HG03521 (cell line): ENCODE data around the gene MACROD2.
A peak's percentile ranks its signal among the peaks of the same experiment; 100 is the strongest.

Experiments
- ATAC-seq: cut with Tn5 transposase; IDR thresholded peaks from one replicate; pipeline ENCODE4 v1.9.1; 2021; ENCODE audit warnings: mild to moderate bottlenecking, moderate library complexity; ENCODE audit not compliant: unreplicated experiment

The MACROD2 gene

GRCh38 chr20:14331646-14332045 lies 336.3 kb downstream of the MACROD2 start:
- no peak for ATAC-seq

DNA sequence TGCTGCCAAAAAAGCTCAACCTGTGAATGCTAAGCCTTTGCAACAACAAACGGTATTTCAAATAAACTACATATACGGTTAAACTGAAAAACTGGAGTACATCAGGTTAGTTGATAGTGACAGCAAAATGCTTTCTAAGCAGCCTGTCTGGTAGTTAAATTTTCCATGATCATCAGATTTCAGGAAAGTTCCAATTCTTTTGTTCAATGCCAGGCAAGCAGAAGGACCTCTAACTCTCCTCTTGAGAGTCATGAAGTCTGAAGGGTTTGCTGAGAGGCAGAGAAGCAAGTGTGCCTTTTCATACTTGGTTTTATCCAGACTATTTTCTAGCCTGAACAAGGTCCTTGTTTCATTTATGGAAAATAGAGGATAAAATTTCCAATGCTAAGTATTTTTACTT lies 337.6 kb downstream of the MACROD2 start:
- ATAC-seq = no peak

DNA sequence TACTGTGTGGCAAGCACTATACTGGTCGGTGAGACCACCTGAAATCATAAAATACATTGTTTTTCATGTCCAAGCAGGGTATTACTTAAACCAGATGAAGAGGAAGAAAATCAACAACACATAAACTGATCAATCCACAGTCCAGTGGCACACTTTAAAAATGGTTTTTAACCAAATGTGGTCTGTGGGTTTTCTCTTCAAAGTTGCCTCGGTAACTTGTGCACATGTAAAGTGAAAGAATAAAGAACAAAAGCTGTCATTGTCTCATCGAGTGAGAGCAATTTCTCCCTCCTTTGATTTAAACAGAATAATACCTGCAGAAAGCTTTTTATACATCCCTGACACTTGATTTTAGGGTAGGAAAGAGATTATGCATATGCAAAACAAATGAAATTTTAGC lies 338.4 kb downstream of the MACROD2 start:
- ATAC-seq = no peak

DNA sequence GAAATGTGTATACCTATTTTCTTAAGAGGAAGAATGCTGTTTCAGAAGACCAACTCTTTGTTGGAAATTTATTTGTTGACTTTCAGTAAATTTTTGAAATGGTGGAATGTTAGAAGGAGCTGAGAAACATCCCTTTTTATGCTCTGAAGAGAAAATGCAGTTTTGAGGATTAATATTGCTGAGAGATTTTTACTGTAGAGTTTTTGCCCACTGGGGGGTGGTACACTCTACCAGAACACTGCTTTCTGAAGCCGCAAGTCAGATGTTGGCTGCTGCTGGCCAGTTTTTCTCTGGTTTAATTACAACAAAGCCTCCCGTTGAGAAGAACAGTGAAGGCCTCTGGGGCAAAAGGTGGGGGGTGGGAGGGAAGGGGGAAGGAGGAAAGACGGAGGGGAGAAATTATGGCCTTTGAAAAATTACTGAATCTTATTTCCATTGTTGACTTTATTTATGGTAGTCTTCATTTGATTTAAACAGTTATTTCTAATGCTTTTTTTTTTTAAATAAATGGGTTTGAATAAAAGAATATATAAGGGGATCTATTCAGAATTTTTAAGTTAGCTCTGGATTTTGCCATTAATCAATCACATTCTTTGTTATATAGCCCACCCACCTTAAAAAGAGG lies 339.1 kb downstream of the MACROD2 start:
- no peak for ATAC-seq

- no peak for ATAC-seq
Observed at GRCh38 chr20:14335052-14335451, 339.7 kb downstream of the MACROD2 start.

- no peak for ATAC-seq
Observed at GRCh38 chr20:14336686-14337085, 341.4 kb downstream of the MACROD2 start.

DNA sequence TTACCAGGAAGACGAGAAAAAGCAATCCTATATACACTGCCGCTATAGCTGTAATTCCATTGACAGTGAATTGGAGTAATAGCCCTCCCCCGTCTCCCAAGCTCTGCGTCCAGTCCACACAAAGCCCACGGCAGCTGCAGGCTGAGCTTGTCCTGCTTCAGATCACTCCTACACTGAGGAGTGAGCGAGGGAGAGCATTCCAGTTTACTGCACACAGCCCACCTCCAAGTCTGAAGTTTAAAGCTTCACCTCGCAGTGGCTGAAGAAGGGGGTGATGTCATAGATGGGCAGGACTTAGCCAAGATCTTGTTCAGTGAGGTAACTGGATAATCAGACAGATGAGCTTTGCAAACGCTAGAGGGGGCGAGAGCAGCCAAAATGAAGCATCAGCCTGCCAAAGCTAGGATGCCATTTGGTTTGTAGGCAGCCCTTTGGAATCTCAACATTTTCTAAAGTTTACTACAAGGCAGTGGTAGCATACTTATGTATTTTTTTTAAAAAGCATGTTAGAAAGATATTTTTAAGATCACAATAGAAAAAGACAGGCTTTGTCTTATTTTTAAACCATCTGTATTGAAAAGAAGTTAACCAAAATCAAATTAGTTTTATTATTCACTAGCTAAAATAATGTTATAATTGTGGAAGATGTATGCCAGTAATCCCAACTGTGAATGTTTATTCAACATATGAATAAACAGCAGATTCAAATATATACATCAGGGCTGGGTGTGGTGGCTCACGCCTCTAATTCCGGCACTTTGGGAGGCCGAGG lies 342.3 kb downstream of the MACROD2 start, which contains the start of gene FLRT3:
Gene FLRT3 (minus strand): TSS at position 213 of the 772 bp plus-strand sequence. CDS start 10,106 bp downstream, outside the sequence.
- ATAC-seq = peak; percentile 98

DNA sequence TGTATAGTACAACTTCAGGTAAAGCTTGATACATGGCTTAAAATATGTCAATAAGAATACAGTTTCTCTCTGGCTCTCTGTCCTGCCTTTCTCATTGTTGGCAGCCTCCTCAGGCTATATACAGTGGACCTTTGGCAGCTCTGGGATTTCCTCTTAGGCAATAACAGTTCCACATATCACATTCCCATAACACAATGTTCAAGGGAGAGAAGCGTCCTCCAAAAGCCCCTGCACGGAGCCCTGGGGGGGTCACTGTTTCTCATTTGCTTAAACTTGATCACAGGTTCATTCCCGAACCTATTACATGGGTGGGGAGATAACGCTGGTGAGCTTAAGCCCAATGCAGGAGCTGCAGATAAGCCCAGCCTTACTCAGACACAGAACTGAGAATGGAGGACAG lies 346.5 kb downstream of the MACROD2 start:
- no peak for ATAC-seq

GRCh38 chr20:14342918-14343317 lies 347.6 kb downstream of the MACROD2 start:
- no peak for ATAC-seq

- no peak for ATAC-seq
Observed at GRCh38 chr20:14343491-14344065, 348.3 kb downstream of the MACROD2 start.

- no peak for ATAC-seq
Observed at GRCh38 chr20:14344746-14345145, 349.4 kb downstream of the MACROD2 start.

GRCh38 chr20:14355791-14356190 lies 360.5 kb downstream of the MACROD2 start:
- ATAC-seq = no peak

GRCh38 chr20:14360416-14360815 lies 365.1 kb downstream of the MACROD2 start:
- ATAC-seq = no peak

GRCh38 chr20:14361509-14362345 lies 366.4 kb downstream of the MACROD2 start:
- no peak for ATAC-seq

- ATAC-seq = no peak
Observed at GRCh38 chr20:14374196-14374595, 378.9 kb downstream of the MACROD2 start.

DNA sequence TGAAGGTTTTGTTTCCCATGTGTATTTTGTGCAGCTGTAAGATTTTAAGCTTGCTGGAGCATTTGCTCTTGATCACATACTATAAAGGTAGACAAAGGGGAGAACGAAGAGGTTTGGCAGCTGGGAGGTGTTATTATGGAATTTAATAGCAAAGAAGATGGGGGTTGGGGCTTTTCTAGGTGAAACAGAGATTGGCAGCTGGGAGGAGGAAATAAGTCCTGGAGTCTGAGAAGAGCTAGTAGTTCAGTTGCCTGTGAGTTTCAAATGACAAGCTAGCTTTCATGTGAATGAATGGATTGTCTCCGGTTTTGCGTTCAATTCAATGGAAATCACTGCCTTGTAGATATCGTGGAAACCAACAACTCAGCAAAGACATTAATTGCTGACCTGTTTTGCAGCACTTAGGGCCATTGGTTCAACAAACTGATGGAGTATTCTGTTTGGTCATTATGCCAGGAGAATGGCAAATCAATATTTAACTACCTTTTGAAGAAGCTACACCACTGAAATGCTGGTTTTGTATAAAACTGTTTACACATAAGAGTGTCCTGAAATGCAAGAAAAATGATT lies 380.2 kb downstream of the MACROD2 start:
- ATAC-seq = no peak

GRCh38 chr20:14378326-14378725 lies 383.0 kb downstream of the MACROD2 start:
- no peak for ATAC-seq

GRCh38 chr20:14383335-14383734 lies 388.0 kb downstream of the MACROD2 start:
- ATAC-seq = no peak

GRCh38 chr20:14384416-14385175 lies 389.3 kb downstream of the MACROD2 start:
- no peak for ATAC-seq

GRCh38 chr20:14385176-14385740 lies 389.9 kb downstream of the MACROD2 start:
- ATAC-seq = no peak
